ENCODE measurements around the gene CADPS2. TPM values are rescaled to one million over a fixed set of nuclear protein-coding genes. Genes with fewer than 3 reads are reported as not detected.

CADPS2 gene
- total RNA-seq, 1 experiment from 2014 or later = not detected

DNA sequence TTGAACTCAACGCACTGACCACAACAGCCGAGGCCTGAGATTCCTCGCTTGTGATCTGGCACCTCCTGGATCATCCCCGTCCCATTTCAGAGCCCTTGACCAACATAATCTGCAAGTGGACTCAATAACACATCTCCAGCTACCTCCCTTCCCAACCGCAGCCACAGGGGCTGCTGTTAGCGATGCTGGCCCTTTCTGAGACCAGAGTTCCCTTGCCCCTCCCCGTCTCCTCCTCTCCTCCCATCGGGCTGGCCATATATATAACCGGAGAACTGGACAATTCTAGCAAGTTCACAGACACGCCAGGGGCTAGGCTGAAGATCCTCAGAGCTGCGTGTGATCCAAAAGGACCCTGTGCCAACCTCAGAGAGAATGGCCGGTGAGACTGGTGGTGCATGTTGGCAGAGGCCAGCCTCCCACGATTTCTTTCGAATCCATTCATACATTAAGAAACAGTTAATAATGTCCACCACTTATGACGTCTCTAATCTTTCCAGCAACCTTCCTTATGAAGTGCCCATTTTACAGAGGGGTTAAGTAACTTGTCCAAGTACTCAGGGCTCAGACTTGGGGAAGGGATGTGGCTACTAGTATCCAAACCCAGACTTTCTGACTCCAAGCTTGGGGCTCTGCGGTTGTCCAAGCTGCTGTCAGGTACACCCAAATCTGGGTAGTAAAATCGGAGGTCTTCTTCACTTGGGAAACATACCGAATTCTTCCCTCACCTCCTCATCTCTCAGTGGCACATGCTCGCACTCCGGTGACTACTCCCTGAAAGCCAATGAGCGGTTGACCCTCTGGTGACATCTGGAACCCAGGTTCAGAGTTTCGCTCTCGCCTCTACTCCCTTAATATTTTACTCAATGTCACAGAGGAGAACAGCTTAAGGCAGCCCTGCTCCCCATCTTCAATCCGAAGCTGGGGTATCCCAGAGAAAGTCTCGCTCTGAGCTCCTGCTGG is 570.5 kb downstream of the CADPS2 start:
- H3K79me2 ChIP-seq (ENCODE audit: low read length) = no peaks in the 10 kb centered on the region
- no peaks in the 10 kb centered on the region for H3K4me1 ChIP-seq (ENCODE audit: low read length)
- no peaks in the 10 kb centered on the region for H3K9me3 ChIP-seq (ENCODE audit: low read length)
- H3K4me3 ChIP-seq (ENCODE audit: low read length) = no peak overlapping the region
- H4K20me1 ChIP-seq (ENCODE audit: insufficient read depth, low read depth, low read length) = no peaks in the 10 kb centered on the region
- no peaks in the 10 kb centered on the region for H3K27me3 ChIP-seq (ENCODE audit: low read length)
- no peak overlapping the region for H3K4me2 ChIP-seq (ENCODE audit: low read depth, low read length, poor library complexity, severe bottlenecking)
- H3K27ac ChIP-seq (ENCODE audit: low read length) = no peak overlapping the region
- no peak overlapping the region for H2AFZ ChIP-seq (ENCODE audit: low read length)
- no peaks in the 10 kb centered on the region for H3K36me3 ChIP-seq (ENCODE audit: insufficient read depth, low read length)
- H3K9me2 ChIP-seq (replicated peaks; ENCODE audit: insufficient read depth, low read length) = no peaks in the 10 kb centered on the region
- DNase-seq = no peak
- no peak overlapping the region for H3K9ac ChIP-seq (ENCODE audit: low read length)

DNA sequence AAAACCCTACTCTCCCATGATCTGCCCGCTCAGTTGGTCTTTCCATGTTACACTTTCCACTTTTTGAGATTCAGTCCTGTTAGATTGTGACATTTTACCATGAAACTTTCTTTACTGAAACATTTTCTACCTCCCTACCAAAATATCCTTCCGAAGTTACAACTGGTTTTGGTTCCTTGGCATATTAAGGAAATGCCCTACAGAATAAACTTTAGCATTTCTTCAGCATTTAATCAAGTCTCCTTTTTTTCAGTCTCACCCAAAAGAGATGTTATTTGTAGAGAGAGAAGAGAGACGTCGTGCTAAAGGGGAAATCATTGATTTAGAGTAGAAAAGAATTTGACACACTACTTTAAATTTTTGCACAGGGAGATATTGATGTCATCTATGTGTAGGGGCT is 572.0 kb downstream of the CADPS2 start:
- no peaks in the 10 kb centered on the region for H3K27me3 ChIP-seq (ENCODE audit: low read length)
- no peaks in the 10 kb centered on the region for H4K20me1 ChIP-seq (ENCODE audit: insufficient read depth, low read depth, low read length)
- H3K79me2 ChIP-seq (ENCODE audit: low read length) = no peaks in the 10 kb centered on the region
- no peak overlapping the region for H2AFZ ChIP-seq (ENCODE audit: low read length)
- H3K9me3 ChIP-seq (ENCODE audit: low read length) = no peaks in the 10 kb centered on the region
- H3K9me2 ChIP-seq (replicated peaks; ENCODE audit: insufficient read depth, low read length) = no peaks in the 10 kb centered on the region
- H3K27ac ChIP-seq (ENCODE audit: low read length) = no peak overlapping the region
- no peak overlapping the region for H3K4me2 ChIP-seq (ENCODE audit: low read depth, low read length, poor library complexity, severe bottlenecking)
- H3K4me1 ChIP-seq (ENCODE audit: low read length) = no peaks in the 10 kb centered on the region
- no peak overlapping the region for H3K4me3 ChIP-seq (ENCODE audit: low read length)
- no peaks in the 10 kb centered on the region for H3K36me3 ChIP-seq (ENCODE audit: insufficient read depth, low read length)
- DNase-seq = no peak
- no peak overlapping the region for H3K9ac ChIP-seq (ENCODE audit: low read length)

DNA sequence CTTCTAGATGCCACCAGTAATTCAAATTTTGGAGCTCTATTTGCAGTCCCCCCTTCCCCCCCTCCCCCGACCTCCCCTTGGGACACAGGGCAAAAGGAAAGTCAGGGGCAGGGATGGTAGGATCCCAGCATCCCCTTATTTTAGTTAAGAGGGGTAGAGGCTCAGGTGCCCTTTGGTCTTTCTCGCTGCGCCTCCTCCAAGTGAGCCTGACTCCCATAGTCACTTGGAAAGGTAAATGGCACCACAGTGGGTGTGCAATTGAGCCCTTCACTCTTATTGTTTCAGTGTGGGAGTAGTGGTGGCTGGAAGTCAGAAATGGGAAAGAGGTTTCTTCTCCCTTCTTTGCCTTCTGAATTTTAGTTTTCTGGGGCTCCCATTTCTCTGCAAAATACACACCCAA is 573.5 kb downstream of the CADPS2 start:
- Histone ChIP-seq H3K4me3 (ENCODE audit: low read length) (no peak overlapping the region), H4K20me1 (ENCODE audit: insufficient read depth, low read depth, low read length) (no peaks in the 10 kb centered on the region), H2AFZ (ENCODE audit: low read length) (no peak overlapping the region), H3K4me1 (ENCODE audit: low read length) (no peaks in the 10 kb centered on the region), H3K27me3 (ENCODE audit: low read length) (no peaks in the 10 kb centered on the region), H3K36me3 (ENCODE audit: insufficient read depth, low read length) (no peaks in the 10 kb centered on the region), H3K27ac (ENCODE audit: low read length) (no peak overlapping the region), H3K4me2 (ENCODE audit: low read depth, low read length, poor library complexity, severe bottlenecking) (no peak overlapping the region), H3K9me3 (ENCODE audit: low read length) (no peaks in the 10 kb centered on the region), H3K79me2 (ENCODE audit: low read length) (no peaks in the 10 kb centered on the region), H3K9ac (ENCODE audit: low read length) (no peak overlapping the region), H3K9me2 (replicated peaks; ENCODE audit: insufficient read depth, low read length) (no peaks in the 10 kb centered on the region)
- no peak for DNase-seq

DNA sequence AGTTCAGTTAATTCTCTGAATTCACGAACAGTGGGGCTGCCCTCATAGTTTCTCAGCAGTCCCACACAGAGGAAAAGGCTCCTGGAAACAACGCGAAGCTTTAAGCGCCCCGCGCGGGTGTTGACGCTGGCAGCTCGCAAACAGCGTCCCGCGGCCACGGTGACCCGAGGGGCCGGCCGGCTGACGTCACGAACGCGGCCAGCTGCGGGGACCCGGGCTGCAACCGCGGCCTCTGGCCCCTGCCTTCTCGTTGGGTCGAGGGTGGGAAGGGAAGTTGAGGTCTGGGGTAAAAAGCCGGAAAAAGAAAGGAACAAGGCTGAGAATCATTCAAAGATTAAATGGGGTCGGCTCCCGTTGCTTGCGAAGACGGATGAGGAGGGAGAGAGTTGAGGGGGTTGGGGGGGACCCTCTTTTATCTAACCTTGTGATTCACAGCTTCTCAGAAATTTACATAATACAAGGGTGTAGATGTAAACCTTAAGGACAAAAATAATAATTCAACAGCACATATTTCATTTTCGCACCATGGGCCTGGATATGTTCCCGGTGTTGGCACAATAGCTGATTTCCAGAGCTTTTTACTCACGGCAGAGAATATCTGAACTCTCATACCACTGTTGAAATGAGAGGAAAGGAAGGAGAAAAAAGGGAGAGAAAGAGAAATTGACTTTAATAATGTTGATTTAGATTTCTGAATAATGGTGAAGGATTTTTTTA is 574.4 kb downstream of the CADPS2 start:
- H2AFZ ChIP-seq (ENCODE audit: low read length) = no peak overlapping the region
- H3K9me3 ChIP-seq (ENCODE audit: low read length) = no peaks in the 10 kb centered on the region
- no peaks in the 10 kb centered on the region for H3K27me3 ChIP-seq (ENCODE audit: low read length)
- H3K4me2 ChIP-seq (ENCODE audit: low read depth, low read length, poor library complexity, severe bottlenecking) = no peak overlapping the region
- H3K9ac ChIP-seq (ENCODE audit: low read length) = no peak overlapping the region
- no peak overlapping the region for H3K27ac ChIP-seq (ENCODE audit: low read length)
- H3K4me1 ChIP-seq (ENCODE audit: low read length) = no peaks in the 10 kb centered on the region
- H3K4me3 ChIP-seq (ENCODE audit: low read length) = no peak overlapping the region
- DNase-seq = no peak
- H4K20me1 ChIP-seq (ENCODE audit: insufficient read depth, low read depth, low read length) = no peaks in the 10 kb centered on the region
- H3K79me2 ChIP-seq (ENCODE audit: low read length) = no peaks in the 10 kb centered on the region
- H3K36me3 ChIP-seq (ENCODE audit: insufficient read depth, low read length) = no peaks in the 10 kb centered on the region
- no peaks in the 10 kb centered on the region for H3K9me2 ChIP-seq (replicated peaks; ENCODE audit: insufficient read depth, low read length)

DNA sequence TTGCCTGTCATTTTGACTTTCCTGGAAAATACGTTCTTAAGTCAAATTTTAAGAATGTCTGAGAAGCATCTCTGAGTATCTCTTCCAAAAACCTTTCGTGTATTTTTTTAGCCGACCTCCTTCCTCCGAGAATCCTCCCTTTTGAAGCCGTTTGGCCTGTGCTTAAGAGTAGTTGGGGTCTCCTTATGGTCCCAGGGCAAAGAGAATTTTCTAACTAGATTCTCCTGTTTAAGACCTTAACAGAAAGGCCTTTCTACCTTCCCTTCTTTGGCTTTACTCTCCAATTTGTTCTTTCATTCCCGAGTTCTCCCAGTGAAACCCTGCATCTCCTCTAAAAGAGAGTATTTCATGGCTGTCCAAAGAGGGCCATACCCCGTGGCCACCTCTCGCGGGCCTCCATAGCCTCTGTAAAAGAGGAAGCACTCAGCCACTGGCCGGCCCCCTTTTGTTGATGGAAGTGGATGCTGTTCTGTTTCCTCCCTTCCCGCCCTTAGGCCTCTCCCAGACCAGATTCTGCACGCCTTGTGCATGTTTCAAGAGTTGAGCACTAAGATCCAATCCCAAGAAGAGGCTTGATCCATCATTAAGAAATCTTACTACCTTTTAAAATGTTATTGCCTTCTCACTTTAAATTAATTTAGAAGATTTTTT is 575.1 kb downstream of the CADPS2 start:
- Histone ChIP-seq H3K9me3 (ENCODE audit: low read length) (no peaks in the 10 kb centered on the region), H3K79me2 (ENCODE audit: low read length) (no peaks in the 10 kb centered on the region), H3K27ac (ENCODE audit: low read length) (no peak overlapping the region), H3K27me3 (ENCODE audit: low read length) (no peaks in the 10 kb centered on the region), H2AFZ (ENCODE audit: low read length) (no peak overlapping the region), H3K9me2 (replicated peaks; ENCODE audit: insufficient read depth, low read length) (no peaks in the 10 kb centered on the region), H4K20me1 (ENCODE audit: insufficient read depth, low read depth, low read length) (no peaks in the 10 kb centered on the region), H3K9ac (ENCODE audit: low read length) (no peak overlapping the region), H3K4me3 (ENCODE audit: low read length) (no peak overlapping the region), H3K4me1 (ENCODE audit: low read length) (no peaks in the 10 kb centered on the region), H3K4me2 (ENCODE audit: low read depth, low read length, poor library complexity, severe bottlenecking) (no peak overlapping the region), H3K36me3 (ENCODE audit: insufficient read depth, low read length) (no peaks in the 10 kb centered on the region)
- no peak for DNase-seq

DNA sequence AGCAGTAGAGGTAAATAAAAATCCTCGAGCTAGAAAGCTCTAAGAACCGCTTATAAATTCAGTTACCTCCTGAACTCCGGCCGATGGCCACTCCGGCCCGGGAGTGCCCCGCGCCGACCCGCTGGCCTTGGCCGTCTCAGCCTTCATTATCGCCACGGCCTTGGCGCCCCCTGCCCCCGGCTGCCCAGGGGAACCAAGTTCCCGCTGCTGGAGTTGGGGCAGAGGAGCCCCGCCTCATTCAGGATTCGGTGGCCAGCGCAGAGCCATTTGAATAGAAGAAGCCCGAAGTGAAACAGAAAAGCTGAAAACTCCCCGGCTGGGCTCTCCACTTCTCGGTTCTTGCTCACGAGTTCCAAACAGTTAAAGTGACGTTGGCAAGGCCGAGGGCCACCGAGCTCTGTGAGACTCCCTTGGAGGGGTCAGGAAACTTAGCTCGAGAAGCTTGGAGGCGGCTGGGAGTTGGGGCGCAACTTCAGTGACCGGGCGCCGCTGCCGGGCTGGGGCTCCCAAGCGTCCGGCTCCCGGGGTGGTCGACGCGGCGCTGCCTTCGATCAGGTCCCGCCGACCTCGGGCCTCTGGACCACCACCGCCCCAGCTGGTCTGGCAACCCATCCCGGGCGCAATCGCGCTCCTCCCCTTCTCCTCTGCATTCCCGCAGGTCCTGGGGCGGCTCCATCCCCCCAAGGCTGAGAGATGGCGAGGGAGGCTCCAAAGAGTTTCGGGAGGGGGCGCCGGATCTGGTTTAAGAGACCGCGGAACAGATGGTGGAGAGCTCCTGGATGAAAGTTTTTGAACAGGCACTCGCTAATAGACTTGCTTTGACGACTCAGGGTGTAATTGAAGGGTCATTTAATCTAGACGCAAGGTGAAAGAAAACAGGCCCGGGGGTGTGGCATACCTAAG is 575.9 kb downstream of the CADPS2 start:
- Histone ChIP-seq H3K9ac (ENCODE audit: low read length) (no peak overlapping the region), H3K79me2 (ENCODE audit: low read length) (no peaks in the 10 kb centered on the region), H3K27me3 (ENCODE audit: low read length) (no peaks in the 10 kb centered on the region), H4K20me1 (ENCODE audit: insufficient read depth, low read depth, low read length) (no peaks in the 10 kb centered on the region), H3K4me3 (ENCODE audit: low read length) (no peak overlapping the region), H2AFZ (ENCODE audit: low read length) (no peak overlapping the region), H3K27ac (ENCODE audit: low read length) (no peak overlapping the region), H3K9me3 (ENCODE audit: low read length) (no peaks in the 10 kb centered on the region), H3K9me2 (replicated peaks; ENCODE audit: insufficient read depth, low read length) (no peaks in the 10 kb centered on the region), H3K4me1 (ENCODE audit: low read length) (no peaks in the 10 kb centered on the region), H3K36me3 (ENCODE audit: insufficient read depth, low read length) (no peaks in the 10 kb centered on the region), H3K4me2 (ENCODE audit: low read depth, low read length, poor library complexity, severe bottlenecking) (no peak overlapping the region)
- DNase-seq = no peak

DNA sequence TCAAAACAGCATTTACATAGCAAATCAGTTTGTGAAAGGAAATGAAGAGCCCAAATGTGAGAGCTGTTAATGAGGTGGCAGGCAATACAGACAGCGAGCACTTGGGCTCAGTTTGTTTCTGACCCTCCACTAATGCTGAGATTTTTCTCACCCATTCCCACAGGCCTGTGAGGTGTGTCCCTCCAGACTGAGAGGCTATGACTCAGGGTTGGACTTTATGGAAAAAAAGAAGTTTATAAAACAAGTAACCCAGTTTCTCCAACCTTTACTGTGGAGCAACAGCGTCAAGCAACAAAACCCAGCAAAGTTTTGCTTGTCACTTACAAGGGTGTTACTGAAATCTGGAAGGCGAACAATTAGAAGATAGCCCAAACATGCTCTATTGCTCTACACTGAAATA is 576.8 kb downstream of the CADPS2 start:
- H3K27ac ChIP-seq (ENCODE audit: low read length) = no peak overlapping the region
- no peaks in the 10 kb centered on the region for H3K9me2 ChIP-seq (replicated peaks; ENCODE audit: insufficient read depth, low read length)
- no peak for DNase-seq
- H2AFZ ChIP-seq (ENCODE audit: low read length) = no peak overlapping the region
- no peaks in the 10 kb centered on the region for H4K20me1 ChIP-seq (ENCODE audit: insufficient read depth, low read depth, low read length)
- H3K9ac ChIP-seq (ENCODE audit: low read length) = no peak overlapping the region
- no peak overlapping the region for H3K4me3 ChIP-seq (ENCODE audit: low read length)
- H3K4me2 ChIP-seq (ENCODE audit: low read depth, low read length, poor library complexity, severe bottlenecking) = no peak overlapping the region
- H3K36me3 ChIP-seq (ENCODE audit: insufficient read depth, low read length) = no peaks in the 10 kb centered on the region
- no peaks in the 10 kb centered on the region for H3K79me2 ChIP-seq (ENCODE audit: low read length)
- H3K4me1 ChIP-seq (ENCODE audit: low read length) = no peaks in the 10 kb centered on the region
- H3K27me3 ChIP-seq (ENCODE audit: low read length) = no peaks in the 10 kb centered on the region
- H3K9me3 ChIP-seq (ENCODE audit: low read length) = no peaks in the 10 kb centered on the region

Data from Karpas-422 (cell line).